Parathyroid adenoma (tissue), 2 donors: ENCODE measurements around the gene FERMT1.

Experiments used
- H2AFZ ChIP-seq: fragments of 300-600 bp; sonication (generic); one replicate; pipeline ENCODE4 v1.7.0; 2017; ENCODE audit warnings: antibody characterized with exemption, mild to moderate bottlenecking
- H3K27ac ChIP-seq: fragments of 300-600 bp; sonication (generic); one replicate; pipeline ENCODE4 v1.7.0; 2017
- H3K27me3 ChIP-seq: fragments of 300-600 bp; sonication (generic); one replicate; pipeline ENCODE4 v1.7.0; 2017; ENCODE audit warnings: low read length; ENCODE audit not compliant: control insufficient read depth, insufficient read depth
- H3K36me3 ChIP-seq: fragments of 300-600 bp; sonication (generic); one replicate; pipeline ENCODE4 v1.7.0; 2017; ENCODE audit warnings: low read length; ENCODE audit not compliant: control insufficient read depth, insufficient read depth
- H3K4me1 ChIP-seq: fragments of 300-600 bp; sonication (generic); one replicate; pipeline ENCODE4 v1.7.0; 2017; ENCODE audit warnings: control low read depth
- H3K4me2 ChIP-seq: fragments of 300-600 bp; sonication (generic); one replicate; pipeline ENCODE4 v1.7.0; 2017; ENCODE audit warnings: low read length
- H3K4me3 ChIP-seq: fragments of 300-600 bp; sonication (generic); one replicate; pipeline ENCODE4 v1.7.0; 2017; ENCODE audit warnings: low read depth, low read length
- H3K79me2 ChIP-seq: fragments of 300-600 bp; sonication (generic); one replicate; pipeline ENCODE4 v1.7.0; 2017; ENCODE audit warnings: control low read depth
- H3K9ac ChIP-seq: fragments of 300-600 bp; sonication (generic); one replicate; pipeline ENCODE4 v1.7.0; 2017; ENCODE audit warnings: mild to moderate bottlenecking
- H3K9me3 ChIP-seq: fragments of 300-600 bp; sonication (generic); one replicate; pipeline ENCODE4 v1.7.0; 2017; ENCODE audit warnings: low read length; ENCODE audit not compliant: control insufficient read depth
- CTCF ChIP-seq: fragments of 300-600 bp; sonication (generic); IDR thresholded peaks from one replicate; pipeline ENCODE4 v1.7.0; 2017; ENCODE audit warnings: antibody characterized with exemption, mild to moderate bottlenecking
- donor health status: primary hyperparathyroidism.

FERMT1 gene

DNA sequence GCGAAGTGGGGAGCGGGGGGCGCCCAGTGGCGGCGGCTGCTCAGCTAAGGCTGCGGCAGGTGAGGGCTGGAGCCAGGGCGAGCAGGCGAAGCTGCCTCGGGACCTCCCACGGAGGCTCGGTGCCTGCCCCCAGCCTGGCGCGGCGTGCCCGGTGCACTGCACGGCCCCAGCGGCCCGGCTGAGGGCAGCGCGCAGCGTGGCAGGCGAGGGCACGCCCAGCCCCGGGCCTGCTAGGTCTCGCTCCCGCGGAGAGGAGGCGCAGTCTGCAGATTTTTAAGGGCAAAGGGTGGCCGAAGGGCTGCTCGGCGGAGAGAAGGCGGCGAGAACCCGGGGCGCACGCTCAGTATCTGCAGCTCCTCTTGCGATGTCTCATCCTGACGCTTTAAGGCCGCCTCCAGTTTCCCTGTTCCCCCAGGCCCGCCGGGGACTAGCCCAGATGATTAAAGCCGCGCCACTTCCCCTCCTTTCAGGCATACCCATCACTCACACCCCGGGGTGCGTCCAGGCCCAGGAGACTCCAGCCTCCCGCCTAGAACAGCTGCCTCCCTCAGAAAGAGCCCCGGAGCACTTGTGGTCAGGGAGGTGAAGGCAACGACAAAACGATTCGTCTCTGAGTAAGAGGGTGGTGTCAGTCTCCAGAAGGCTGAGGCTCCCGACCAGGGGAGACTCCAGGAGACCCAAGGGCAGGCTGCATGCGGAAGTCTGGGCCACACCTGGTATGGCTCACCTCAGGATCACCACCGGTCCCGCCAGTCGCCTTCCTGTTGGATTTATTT lies at the start of gene FERMT1:
FERMT1 (minus strand) TSS at position 158 of the 776 bp plus-strand sequence. CDS start 3,476 bp downstream, outside the sequence.
- H3K27ac ChIP-seq = peak within 1 kb of the TSS; percentile 86
- no peaks in the 10 kb centered on the region for H3K79me2 ChIP-seq
- peak within 1 kb of the TSS; percentile 40 for H3K9ac ChIP-seq
- no peaks in the 10 kb centered on the region for H3K27me3 ChIP-seq
- H3K36me3 ChIP-seq = no peaks in the 10 kb centered on the region
- peaks cover 4% of the 10 kb centered on the region for H3K4me1 ChIP-seq
- peak within 1 kb of the TSS; percentile 99 for H2AFZ ChIP-seq
- peak within 1 kb of the TSS; percentile 97 for H3K4me2 ChIP-seq
- TF ChIP-seq CTCF = peak; percentile 37
- H3K9me3 ChIP-seq = no peaks in the 10 kb centered on the region
- H3K4me3 ChIP-seq = peak within 1 kb of the TSS; percentile 70

- TF ChIP-seq CTCF = no peak
- H3K27me3 ChIP-seq = no peaks in the 10 kb centered on the region
- H3K4me2 ChIP-seq = no peak overlapping the region
- no peak overlapping the region for H2AFZ ChIP-seq
- H3K4me1 ChIP-seq = no peaks in the 10 kb centered on the region
- H3K79me2 ChIP-seq = no peaks in the 10 kb centered on the region
- no peak overlapping the region for H3K27ac ChIP-seq
- H3K9me3 ChIP-seq = no peaks in the 10 kb centered on the region
- H3K4me3 ChIP-seq = no peak overlapping the region
- H3K36me3 ChIP-seq = no peaks in the 10 kb centered on the region
- no peak overlapping the region for H3K9ac ChIP-seq
Measured at GRCh38 chr20:6169251-6169650, 46.4 kb upstream of the FERMT1 start.

DNA sequence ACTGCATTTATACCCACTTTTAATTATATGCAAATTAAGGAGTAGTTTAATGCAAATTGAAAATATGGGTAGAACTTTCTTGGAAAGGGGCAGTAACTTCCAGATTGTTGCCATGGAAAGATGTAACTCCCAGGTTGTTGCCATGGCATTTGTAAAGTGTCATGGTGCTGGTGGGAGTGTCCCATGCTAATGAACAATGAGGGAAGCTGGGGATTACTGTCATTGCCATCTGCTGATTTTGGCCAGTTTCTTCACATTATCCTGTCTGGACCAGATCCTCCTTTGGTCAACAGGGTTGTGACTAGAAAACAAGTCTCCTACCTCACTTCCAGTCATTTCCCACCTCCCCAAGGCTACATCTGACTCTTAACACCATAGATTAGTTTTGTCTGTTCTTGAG lies 45.4 kb upstream of the FERMT1 start:
- no peak for TF ChIP-seq CTCF
- no peaks in the 10 kb centered on the region for H3K4me1 ChIP-seq
- H3K36me3 ChIP-seq = no peaks in the 10 kb centered on the region
- H3K79me2 ChIP-seq = no peaks in the 10 kb centered on the region
- no peak overlapping the region for H3K4me3 ChIP-seq
- no peaks in the 10 kb centered on the region for H3K27me3 ChIP-seq
- H3K27ac ChIP-seq = no peak overlapping the region
- no peak overlapping the region for H2AFZ ChIP-seq
- no peaks in the 10 kb centered on the region for H3K9me3 ChIP-seq
- H3K9ac ChIP-seq = no peak overlapping the region
- no peak overlapping the region for H3K4me2 ChIP-seq

- Histone ChIP-seq H3K9ac (no peak overlapping the region), H3K27me3 (no peaks in the 10 kb centered on the region), H3K4me3 (no peak overlapping the region), H3K4me2 (no peak overlapping the region), H3K79me2 (no peaks in the 10 kb centered on the region), H3K9me3 (no peaks in the 10 kb centered on the region), H2AFZ (no peak overlapping the region), H3K4me1 (no peaks in the 10 kb centered on the region), H3K27ac (no peak overlapping the region), H3K36me3 (no peaks in the 10 kb centered on the region)
- no peak for TF ChIP-seq CTCF
Measured at GRCh38 chr20:6165346-6165745, 42.5 kb upstream of the FERMT1 start.
